HCT116 (cell line): ENCODE measurements around the gene SLC2A1.

Experiments
- CBX3 ChIP-seq: IDR thresholded peaks from 2 replicates; pipeline ENCODE4 v1.6.1; 2012; ENCODE audit warnings: low read depth
- CEBPB ChIP-seq: IDR thresholded peaks from 2 replicates; pipeline ENCODE4 v1.6.1; 2012; ENCODE audit warnings: low read depth
- CTCF ChIP-seq, 3 experiments: fragments of 200-600 bp in 1 of 3; sonication (generic) in 1 of 3; IDR thresholded peaks in 2 of 3; conservative IDR thresholded peaks in 1 of 3; 2 replicates each; pipeline ENCODE4 v1.5.1; 2012 to 2017; ENCODE audit warnings: low read depth in 2 of 3, low read length in 2 of 3, antibody characterized with exemption in 1 of 3, borderline replicate concordance in 1 of 3, control low read depth in 1 of 3, mild to moderate bottlenecking in 1 of 3, mixed read lengths in 1 of 3, mixed run types in 1 of 3, moderate library complexity in 1 of 3; ENCODE audit not compliant: insufficient read depth in 1 of 3
- EZH2 ChIP-seq: fragments of 200-600 bp; sonication (generic); IDR thresholded peaks from 2 replicates; pipeline ENCODE4 v1.6.1; 2017; ENCODE audit warnings: antibody characterized with exemption, mixed run types
- EZH2phosphoT487 ChIP-seq: fragments of 200-600 bp; IDR thresholded peaks from 2 replicates; pipeline ENCODE4 v1.6.1; 2018; ENCODE audit warnings: antibody characterized with exemption, borderline replicate concordance
- JUND ChIP-seq: IDR thresholded peaks from 2 replicates; pipeline ENCODE4 v1.6.1; 2012
- POLR2A ChIP-seq: IDR thresholded peaks from 2 replicates; pipeline ENCODE4 v1.7.0; 2011; ENCODE audit warnings: borderline replicate concordance; ENCODE audit not compliant: insufficient read depth, insufficient read length; ENCODE audit errors: extremely low read depth
- POLR2AphosphoS5 ChIP-seq: IDR thresholded peaks from 2 replicates; pipeline ENCODE4 v1.6.1; 2011; ENCODE audit warnings: mild to moderate bottlenecking, low read depth, low read length, moderate library complexity
- ZNF274 ChIP-seq: fragments of 200-500 bp; sonication (Bioruptor generic); IDR thresholded peaks from 2 replicates; pipeline ENCODE4 v1.6.1; 2014; ENCODE audit warnings: mild to moderate bottlenecking, low read depth, low read length, inconsistent platforms

GRCh38 chr1:42935313-42935895 lies 23.3 kb downstream of the SLC2A1 start:
- TF ChIP-seq CTCF (IDR thresholded peaks at IDR 0.05 in 2 of 3, conservative IDR thresholded peaks at IDR 0.05 in 1 of 3; ENCODE audit: borderline replicate concordance in 1 of 3, insufficient read depth in 1 of 3, low read depth in 2 of 3, low read length in 2 of 3) (no peak), EZH2 (no peak), JUND (no peak), POLR2A (no peak), CEBPB (no peak), CBX3 (no peak), ZNF274 (no peak), EZH2phosphoT487 (no peak), POLR2AphosphoS5 (no peak)
